KBM-7 (cell line): ENCODE data around the gene OLAH.
"Not testable (repeated sequence)": the region's sequence is repeated elsewhere in the genome, so short reads cannot be mapped to it uniquely, and the experiment has no call there.

Experiments used
- DNase-seq: peaks from one replicate; pipeline ENCODE4 v3.0.0-alpha.2; 2015
- in situ Hi-C: fragments of 300-500 bp; cut with MboI; formaldehyde crosslinking; loops from 2 replicates; pipeline ENCODE4 v1.14.3; 2020; ENCODE audit warnings: low sequenced_read_pairs, low pct_unique_long_range_greater_than_20kb, mixed read lengths

OLAH gene

GRCh38 chr10:15043674-15044073, at the start of gene OLAH:
Gene OLAH, plus strand, starts transcription at chr10:15043943. Its CDS starts 3,346 bp downstream, at chr10:15047289.
- in situ Hi-C loops = no loop called here
- DNase-seq = no peak

GRCh38 chr10:14995964-14996565, 47.7 kb upstream of the OLAH start:
- in situ Hi-C loops = no loop called here
- no peak for DNase-seq

- in situ Hi-C loops, DNase-seq: not testable (repeated sequence)
Measured at GRCh38 chr10:15013530-15013929, 30.2 kb upstream of the OLAH start.

- in situ Hi-C loops = no loop called here
- no peak for DNase-seq
Measured at GRCh38 chr10:15015451-15015850, 28.3 kb upstream of the OLAH start.

GRCh38 chr10:15020966-15021365, 22.8 kb upstream of the OLAH start:
- in situ Hi-C loops, DNase-seq: not testable (repeated sequence)

- DNase-seq, in situ Hi-C loops: not testable (repeated sequence)
Measured at GRCh38 chr10:15023079-15023478, 20.7 kb upstream of the OLAH start.

- in situ Hi-C loops = not testable (repeated sequence)
Measured at GRCh38 chr10:15024017-15025004, 19.4 kb upstream of the OLAH start.

GRCh38 chr10:15025040-15025439, 18.7 kb upstream of the OLAH start:
- DNase-seq, in situ Hi-C loops: not testable (repeated sequence)

More at GRCh38 chr10:15024017-15025004, 19.4 kb upstream of the OLAH start:
- not testable (repeated sequence) for DNase-seq

- no peak for DNase-seq
- in situ Hi-C loops = no loop called here
Measured at GRCh38 chr10:15027741-15028140, 16.0 kb upstream of the OLAH start.

- peak; percentile 61 for DNase-seq
Measured at GRCh38 chr10:15035385-15036301, 8.1 kb upstream of the OLAH start.

GRCh38 chr10:15037691-15038090, 6.1 kb upstream of the OLAH start:
- no peak for DNase-seq
- in situ Hi-C loops = no loop called here

More at GRCh38 chr10:15035385-15036301, 8.1 kb upstream of the OLAH start:
- in situ Hi-C loops = no loop called here

GRCh38 chr10:15038416-15038815, 5.3 kb upstream of the OLAH start:
- in situ Hi-C loops = no loop called here
- DNase-seq = no peak

GRCh38 chr10:15045380-15045779, 1.6 kb downstream of the OLAH start:
- in situ Hi-C loops = no loop called here

GRCh38 chr10:15046626-15047025, 2.9 kb downstream of the OLAH start:
- no peak for DNase-seq
- in situ Hi-C loops = no loop called here

More at GRCh38 chr10:15045380-15045779, 1.6 kb downstream of the OLAH start:
- DNase-seq = no peak

GRCh38 chr10:15049533-15049932, 5.8 kb downstream of the OLAH start:
- in situ Hi-C loops = no loop called here
- DNase-seq = no peak

- no peak for DNase-seq
- in situ Hi-C loops = no loop called here
Measured at GRCh38 chr10:15052121-15052520, 8.4 kb downstream of the OLAH start.

- in situ Hi-C loops = no loop called here
- no peak for DNase-seq
Measured at GRCh38 chr10:15053061-15053460, 9.3 kb downstream of the OLAH start.

- in situ Hi-C loops = no loop called here
- no peak for DNase-seq
Measured at GRCh38 chr10:15058689-15059088, 14.9 kb downstream of the OLAH start.

GRCh38 chr10:15059914-15060313, 16.2 kb downstream of the OLAH start:
- no peak for DNase-seq
- in situ Hi-C loops = no loop called here
